ENCODE measurements around the gene LRRC70. TPM values are rescaled to one million over a fixed set of nuclear protein-coding genes. Genes with fewer than 3 reads are reported as not detected.

LRRC70 gene
- total and polyA plus RNA-seq, 2 experiments from 2014 or later, result 1.2 to 3.0 TPM

DNA sequence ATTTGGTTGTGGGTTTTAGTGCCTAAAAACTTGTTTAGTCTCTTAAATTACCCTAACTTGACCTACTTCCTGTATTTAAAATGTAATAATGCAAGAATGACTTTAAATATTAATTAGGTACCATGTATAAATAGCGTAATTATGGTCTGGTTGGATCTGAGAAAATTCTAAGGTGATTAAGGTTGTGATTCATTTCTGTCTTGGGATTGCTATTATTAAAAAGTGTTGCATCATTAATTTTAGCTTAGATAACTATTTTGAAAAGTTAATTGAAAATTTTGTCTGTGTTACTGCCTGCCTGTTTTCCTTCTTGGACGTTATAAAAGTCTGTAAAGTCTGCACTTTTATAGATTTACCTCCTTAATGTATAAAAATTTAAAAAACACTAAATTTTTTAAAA lies 11.8 kb downstream of the LRRC70 start:
- TF ChIP-seq EZH2phosphoT487 (IDR thresholded peaks at IDR 0.05; ENCODE audit: low read depth, severe bottlenecking, unreplicated experiment) (no peak), EZH2 (IDR thresholded peaks at IDR 0.05; ENCODE audit: borderline replicate concordance) (no peak)
- TF ChIP-seq, protein P1, sequence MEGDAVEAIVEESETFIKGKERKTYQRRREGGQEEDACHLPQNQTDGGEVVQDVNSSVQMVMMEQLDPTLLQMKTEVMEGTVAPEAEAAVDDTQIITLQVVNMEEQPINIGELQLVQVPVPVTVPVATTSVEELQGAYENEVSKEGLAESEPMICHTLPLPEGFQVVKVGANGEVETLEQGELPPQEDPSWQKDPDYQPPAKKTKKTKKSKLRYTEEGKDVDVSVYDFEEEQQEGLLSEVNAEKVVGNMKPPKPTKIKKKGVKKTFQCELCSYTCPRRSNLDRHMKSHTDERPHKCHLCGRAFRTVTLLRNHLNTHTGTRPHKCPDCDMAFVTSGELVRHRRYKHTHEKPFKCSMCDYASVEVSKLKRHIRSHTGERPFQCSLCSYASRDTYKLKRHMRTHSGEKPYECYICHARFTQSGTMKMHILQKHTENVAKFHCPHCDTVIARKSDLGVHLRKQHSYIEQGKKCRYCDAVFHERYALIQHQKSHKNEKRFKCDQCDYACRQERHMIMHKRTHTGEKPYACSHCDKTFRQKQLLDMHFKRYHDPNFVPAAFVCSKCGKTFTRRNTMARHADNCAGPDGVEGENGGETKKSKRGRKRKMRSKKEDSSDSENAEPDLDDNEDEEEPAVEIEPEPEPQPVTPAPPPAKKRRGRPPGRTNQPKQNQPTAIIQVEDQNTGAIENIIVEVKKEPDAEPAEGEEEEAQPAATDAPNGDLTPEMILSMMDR (IDR thresholded peaks at IDR 0.05; ENCODE audit: poor library complexity), result no peak
- 93% methylated on average over 2 of the region's 2 CpGs for WGBS (ENCODE audit: low lambda C conversion rate, missing lambda C conversion rate)
- H3K9me2 ChIP-seq (replicated peaks; ENCODE audit: insufficient read depth), result no peaks in the 10 kb centered on the region
- H2AFZ ChIP-seq, result no peak overlapping the region
- no peak overlapping the region for H3K27ac ChIP-seq
- no peaks in the 10 kb centered on the region for H4K20me1 ChIP-seq (ENCODE audit: insufficient read depth, poor library complexity, severe bottlenecking)
- no peaks in the 10 kb centered on the region for H3K27me3 ChIP-seq
- DNase-seq (ENCODE audit: low spot score), result no peak
- no peaks in the 10 kb centered on the region for H3K79me2 ChIP-seq
- H3K4me2 ChIP-seq, result no peak overlapping the region
- H3K36me3 ChIP-seq (replicated peaks; ENCODE audit: insufficient read depth, low read depth), result no peaks in the 10 kb centered on the region
- H3K9me3 ChIP-seq (ENCODE audit: low read depth), result no peaks in the 10 kb centered on the region
- H3K4me3 ChIP-seq, result no peak overlapping the region
- H3K4me1 ChIP-seq (ENCODE audit: insufficient read depth), result no peaks in the 10 kb centered on the region

DNA sequence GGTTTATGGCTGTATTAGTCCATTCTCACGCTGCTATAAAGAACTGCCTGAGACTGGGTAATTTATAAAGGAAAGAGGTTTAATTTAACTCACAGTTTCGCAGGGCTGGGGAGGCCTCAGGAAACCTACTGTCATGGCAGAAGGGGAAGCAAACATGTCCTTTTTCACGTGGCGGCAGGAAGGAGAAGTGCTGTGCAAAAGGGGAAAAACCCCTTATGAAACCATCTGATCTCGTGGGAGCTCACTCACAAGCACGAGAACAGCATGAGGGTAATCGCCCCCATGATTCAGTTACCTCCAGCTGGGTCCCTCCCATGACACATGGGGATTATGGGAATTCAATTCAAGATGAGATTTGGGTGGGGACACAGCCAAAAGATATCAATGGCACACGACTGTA lies 13.9 kb downstream of the LRRC70 start:
- Histone ChIP-seq H3K27ac (no peak overlapping the region), H3K27me3 (no peaks in the 10 kb centered on the region), H3K79me2 (no peaks in the 10 kb centered on the region), H3K36me3 (replicated peaks; ENCODE audit: insufficient read depth, low read depth) (no peaks in the 10 kb centered on the region), H3K9me3 (ENCODE audit: low read depth) (no peaks in the 10 kb centered on the region), H4K20me1 (ENCODE audit: insufficient read depth, poor library complexity, severe bottlenecking) (no peaks in the 10 kb centered on the region), H3K9me2 (replicated peaks; ENCODE audit: insufficient read depth) (no peaks in the 10 kb centered on the region), H2AFZ (no peak overlapping the region), H3K4me2 (no peak overlapping the region), H3K4me1 (ENCODE audit: insufficient read depth) (no peaks in the 10 kb centered on the region), H3K4me3 (no peak overlapping the region)
- DNase-seq (ENCODE audit: low spot score), result no peak
- WGBS (ENCODE audit: low lambda C conversion rate, missing lambda C conversion rate), result 93% methylated on average over 8 of the region's 8 CpGs
- TF ChIP-seq EZH2 (IDR thresholded peaks at IDR 0.05; ENCODE audit: borderline replicate concordance) (no peak), EZH2phosphoT487 (IDR thresholded peaks at IDR 0.05; ENCODE audit: low read depth, severe bottlenecking, unreplicated experiment) (no peak)
- TF ChIP-seq, protein P1 (IDR thresholded peaks at IDR 0.05; ENCODE audit: poor library complexity), result no peak

DNA sequence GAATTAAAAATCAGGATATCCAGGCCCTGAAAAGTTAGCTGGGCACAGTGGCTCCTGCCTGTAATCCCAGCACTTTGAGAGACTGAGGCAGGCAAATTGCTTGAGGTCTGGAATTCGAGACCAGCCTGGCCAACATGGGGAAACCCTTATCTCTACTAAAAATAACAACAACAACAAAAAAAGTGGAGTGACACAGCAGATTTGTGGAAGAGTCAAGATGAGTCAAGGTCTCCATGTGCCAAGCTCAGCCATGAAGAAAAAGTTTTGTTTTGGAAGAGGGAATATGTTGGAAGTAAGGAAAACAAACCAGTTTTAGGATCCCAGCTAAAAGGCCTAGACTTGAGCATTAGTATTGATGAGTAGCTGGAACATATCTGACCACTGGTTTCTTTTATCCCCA lies 14.7 kb downstream of the LRRC70 start:
- no peak for DNase-seq (ENCODE audit: low spot score)
- Histone ChIP-seq H3K27me3 (no peaks in the 10 kb centered on the region), H3K9me2 (replicated peaks; ENCODE audit: insufficient read depth) (no peaks in the 10 kb centered on the region), H3K9me3 (ENCODE audit: low read depth) (no peaks in the 10 kb centered on the region), H3K27ac (no peak overlapping the region), H3K36me3 (replicated peaks; ENCODE audit: insufficient read depth, low read depth) (no peaks in the 10 kb centered on the region), H2AFZ (no peak overlapping the region), H3K4me2 (no peak overlapping the region), H4K20me1 (ENCODE audit: insufficient read depth, poor library complexity, severe bottlenecking) (no peaks in the 10 kb centered on the region), H3K4me1 (ENCODE audit: insufficient read depth) (no peaks in the 10 kb centered on the region), H3K4me3 (no peak overlapping the region), H3K79me2 (no peaks in the 10 kb centered on the region)
- 84% methylated on average over 1 of the region's 1 CpG for WGBS (ENCODE audit: low lambda C conversion rate, missing lambda C conversion rate)
- TF ChIP-seq EZH2 (IDR thresholded peaks at IDR 0.05; ENCODE audit: borderline replicate concordance), result no peak
- no peak for TF ChIP-seq EZH2phosphoT487 (IDR thresholded peaks at IDR 0.05; ENCODE audit: low read depth, severe bottlenecking, unreplicated experiment)
- TF ChIP-seq, protein P1 (IDR thresholded peaks at IDR 0.05; ENCODE audit: poor library complexity), result no peak
